Gastrocnemius medialis (tissue), 4 donors: ENCODE measurements around the gene RAB43. TPM values are rescaled to one million over a fixed set of nuclear protein-coding genes. Genes with fewer than 3 reads are reported as not detected.

ENCODE experiments used
- ATAC-seq, 2 donors: fragments of 150-250 bp; one replicate each; pipeline ENCODE4 v1.9.1; 2016
- DNase-seq, 2 donors: peaks; one replicate each; pipeline ENCODE4 v3.0.0-alpha.2; 2019
- H3K27ac ChIP-seq, 4 donors: fragments of 200-600 bp; sonication (generic); 1 replicate in 1 of 4; 2 replicates in 3 of 4; pipeline ENCODE4 v1.5.1; 2016 to 2018; ENCODE audit warnings: mild to moderate bottlenecking in 2 of 4, moderate library complexity in 1 of 4
- H3K27me3 ChIP-seq, 3 donors: fragments of 200-600 bp; sonication (generic) in 2 of 3; 1 replicate in 1 of 3; 2 replicates in 2 of 3; pipeline versions ENCODE4 v1.5.1 to v1.6.0; 2016 to 2019; ENCODE audit warnings: mild to moderate bottlenecking in 1 of 3, moderate library complexity in 1 of 3
- H3K36me3 ChIP-seq, 2 donors: fragments of 200-600 bp; sonication (generic) in 1 of 2; one replicate each; pipeline ENCODE4 v1.5.1; 2017 to 2018
- H3K4me1 ChIP-seq, 2 donors: fragments of 200-600 bp; sonication (generic) in 1 of 2; one replicate each; pipeline ENCODE4 v1.5.1; 2016 to 2017; ENCODE audit warnings: mild to moderate bottlenecking in 2 of 2
- H3K4me3 ChIP-seq, 4 donors: fragments of 200-600 bp; sonication (generic) in 3 of 4; 1 replicate in 1 of 4; 2 replicates in 3 of 4; pipeline ENCODE4 v1.5.1; 2016 to 2019; ENCODE audit warnings: mild to moderate bottlenecking in 2 of 4
- H3K9me3 ChIP-seq, 3 donors: fragments of 200-600 bp; sonication (generic) in 2 of 3; 1 replicate in 1 of 3; 2 replicates in 2 of 3; pipeline ENCODE4 v1.5.1; 2016 to 2019
- POLR2A ChIP-seq, 2 donors: fragments of 450-650 bp; IDR thresholded peaks; one replicate each; pipeline ENCODE4 v1.6.1; 2017; ENCODE audit warnings: antibody characterized with exemption in 2 of 2, mild to moderate bottlenecking in 2 of 2, moderate library complexity in 2 of 2
- in situ Hi-C, 4 donors: fragments of 200-750 bp; cut with MboI; loops; one replicate each; pipeline versions ENCODE4 v1.15.0 to v1.8.0; 2017; ENCODE audit warnings: low sequenced_read_pairs in 4 of 4
- intact Hi-C: fragments of 100-400 bp; cut with DNase I; formaldehyde crosslinking; loops from one replicate; pipeline ENCODE4 v1.15.1; 2023; ENCODE audit warnings: low total_unique reads
- total RNA-seq, 4 donors: library from RNA; depleted of rRNA; stranded (reverse); fragments of >200 nt; gene quantifications; one replicate each; pipeline versions ENCODE4 v1.1.0 to v1.2.3, GENCODE V29; 2016
- TF ChIP-seq, protein P1 (sequence below), 5 experiments: fragments of 450-650 bp in 3 of 5; fragments of 200-600 bp in 2 of 5; sonication (generic) in 2 of 5; IDR thresholded peaks in 4 of 5; conservative IDR thresholded peaks in 1 of 5; 1 replicate in 4 of 5; 2 replicates in 1 of 5; pipeline ENCODE4 v1.5.1; 2016 to 2019; ENCODE audit warnings: antibody characterized with exemption in 5 of 5, mild to moderate bottlenecking in 3 of 5, moderate library complexity in 3 of 5

RAB43 gene
- total RNA-seq, 4 donors from 2014 or later: 1.1 to 3.9 (median 2.5) TPM

DNA sequence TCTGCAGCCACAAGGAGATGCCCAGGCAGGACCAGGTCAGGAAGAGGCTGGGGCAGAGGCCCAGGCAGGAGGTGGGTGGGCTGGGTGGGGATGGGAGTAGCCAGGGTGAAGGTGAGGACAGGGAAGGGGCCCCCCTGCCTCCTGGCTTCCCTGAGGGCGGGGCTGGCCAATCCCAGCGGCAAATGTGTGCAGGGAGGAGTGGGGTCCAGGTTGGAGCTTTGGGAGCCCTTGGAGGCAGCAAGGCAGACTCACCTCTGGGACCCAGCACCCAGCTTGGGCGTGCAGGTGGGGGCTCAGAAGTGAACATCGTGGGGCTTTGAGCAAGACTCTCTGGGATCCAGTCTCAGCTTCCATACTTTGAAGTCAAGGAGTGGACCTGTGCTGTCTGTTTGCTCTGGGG lies 35.8 kb downstream of the RAB43 start:
- ATAC-seq (no peak), DNase-seq (no peak)
- in situ Hi-C loops: loop anchor here in 1 of 4 donors (25.0 kb wide), 1 partner anchor 124 kb away; no protein-coding TSS in a partner anchor
- H3K27ac ChIP-seq: no peak overlapping the region
- no peaks in the 10 kb centered on the region for H3K36me3 ChIP-seq
- H3K9me3 ChIP-seq: no peaks in the 10 kb centered on the region
- intact Hi-C loops: no loop called here
- H3K4me3 ChIP-seq: no peak overlapping the region
- H3K4me1 ChIP-seq: peaks cover 6 to 7% of the 10 kb centered on the region in 2 donors
- TF ChIP-seq POLR2A (IDR thresholded peaks at IDR 0.05): no peak
- TF ChIP-seq, protein P1, sequence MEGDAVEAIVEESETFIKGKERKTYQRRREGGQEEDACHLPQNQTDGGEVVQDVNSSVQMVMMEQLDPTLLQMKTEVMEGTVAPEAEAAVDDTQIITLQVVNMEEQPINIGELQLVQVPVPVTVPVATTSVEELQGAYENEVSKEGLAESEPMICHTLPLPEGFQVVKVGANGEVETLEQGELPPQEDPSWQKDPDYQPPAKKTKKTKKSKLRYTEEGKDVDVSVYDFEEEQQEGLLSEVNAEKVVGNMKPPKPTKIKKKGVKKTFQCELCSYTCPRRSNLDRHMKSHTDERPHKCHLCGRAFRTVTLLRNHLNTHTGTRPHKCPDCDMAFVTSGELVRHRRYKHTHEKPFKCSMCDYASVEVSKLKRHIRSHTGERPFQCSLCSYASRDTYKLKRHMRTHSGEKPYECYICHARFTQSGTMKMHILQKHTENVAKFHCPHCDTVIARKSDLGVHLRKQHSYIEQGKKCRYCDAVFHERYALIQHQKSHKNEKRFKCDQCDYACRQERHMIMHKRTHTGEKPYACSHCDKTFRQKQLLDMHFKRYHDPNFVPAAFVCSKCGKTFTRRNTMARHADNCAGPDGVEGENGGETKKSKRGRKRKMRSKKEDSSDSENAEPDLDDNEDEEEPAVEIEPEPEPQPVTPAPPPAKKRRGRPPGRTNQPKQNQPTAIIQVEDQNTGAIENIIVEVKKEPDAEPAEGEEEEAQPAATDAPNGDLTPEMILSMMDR (IDR thresholded peaks at IDR 0.05 in 4 of 5, conservative IDR thresholded peaks at IDR 0.05 in 1 of 5): no peak
- H3K27me3 ChIP-seq: no peaks in the 10 kb centered on the region

DNA sequence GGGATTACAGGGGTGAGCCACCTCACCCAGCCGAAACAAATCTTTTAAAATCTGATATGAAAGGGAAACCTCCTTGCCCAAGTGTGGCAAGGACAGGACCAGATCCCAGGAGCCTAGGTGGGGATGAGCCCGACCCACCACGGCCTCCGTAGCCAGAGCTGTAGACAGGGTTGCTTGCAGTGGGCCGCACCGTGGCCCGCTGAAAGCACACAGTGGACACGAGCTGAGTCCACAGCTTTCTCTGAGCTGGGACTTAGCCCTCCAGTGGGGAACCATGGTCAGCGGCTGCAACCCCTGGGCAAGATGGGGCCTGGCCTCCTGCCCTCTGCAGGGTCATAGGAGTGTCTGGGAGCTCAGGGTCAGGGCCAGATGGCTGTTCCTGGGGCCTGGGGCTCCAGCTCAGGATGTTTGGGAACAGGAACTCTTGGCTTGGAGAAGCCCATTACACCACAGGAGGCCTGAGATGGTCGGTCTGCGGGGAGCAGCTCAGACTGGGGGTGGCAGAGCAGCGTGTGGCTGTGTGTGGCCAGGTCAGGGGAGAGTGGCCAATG lies 36.4 kb downstream of the RAB43 start:
- Histone ChIP-seq H3K36me3 (no peaks in the 10 kb centered on the region), H3K4me1 (peaks cover 6 to 7% of the 10 kb centered on the region in 2 donors), H3K9me3 (no peaks in the 10 kb centered on the region), H3K27me3 (no peaks in the 10 kb centered on the region), H3K27ac (no peak overlapping the region), H3K4me3 (no peak overlapping the region)
- ATAC-seq: no peak
- no peak for DNase-seq
- intact Hi-C loops (no loop called here), in situ Hi-C loops (loop anchor here in 1 of 4 donors (25.0 kb wide), 1 partner anchor 123 kb away; no protein-coding TSS in a partner anchor)
- TF ChIP-seq, protein P1 (IDR thresholded peaks at IDR 0.05 in 4 of 5, conservative IDR thresholded peaks at IDR 0.05 in 1 of 5): no peak
- TF ChIP-seq POLR2A (IDR thresholded peaks at IDR 0.05): no peak

DNA sequence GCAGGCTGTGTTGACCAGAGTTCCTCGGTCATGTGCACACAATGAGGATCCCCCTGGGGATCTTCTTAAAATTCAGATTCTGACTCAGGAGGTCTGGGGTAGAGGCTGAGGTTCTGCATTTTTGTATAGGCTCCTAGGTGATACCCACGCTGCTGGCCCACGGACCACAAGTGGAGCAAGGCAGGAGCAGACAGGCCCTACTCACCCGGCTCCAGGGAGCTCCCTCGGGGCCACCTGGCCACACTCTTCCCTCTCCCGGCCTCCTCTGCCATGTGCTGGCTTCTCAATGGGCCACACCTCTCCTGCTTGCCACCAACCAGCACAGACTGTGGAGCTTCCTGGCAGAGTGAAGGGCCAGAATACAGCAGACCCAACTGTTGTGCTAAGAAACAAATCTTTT lies 37.1 kb downstream of the RAB43 start:
- Histone ChIP-seq H3K4me3 (no peak overlapping the region), H3K9me3 (no peaks in the 10 kb centered on the region), H3K27ac (no peak overlapping the region), H3K4me1 (peaks cover 6 to 7% of the 10 kb centered on the region in 2 donors), H3K27me3 (no peaks in the 10 kb centered on the region), H3K36me3 (no peaks in the 10 kb centered on the region)
- intact Hi-C loops: no loop called here
- in situ Hi-C loops: loop anchor here in 1 of 4 donors (25.0 kb wide), 1 partner anchor 122 kb away; no protein-coding TSS in a partner anchor
- no peak for DNase-seq
- TF ChIP-seq, protein P1 (IDR thresholded peaks at IDR 0.05 in 4 of 5, conservative IDR thresholded peaks at IDR 0.05 in 1 of 5): no peak
- TF ChIP-seq POLR2A (IDR thresholded peaks at IDR 0.05): no peak
- ATAC-seq: no peak

DNA sequence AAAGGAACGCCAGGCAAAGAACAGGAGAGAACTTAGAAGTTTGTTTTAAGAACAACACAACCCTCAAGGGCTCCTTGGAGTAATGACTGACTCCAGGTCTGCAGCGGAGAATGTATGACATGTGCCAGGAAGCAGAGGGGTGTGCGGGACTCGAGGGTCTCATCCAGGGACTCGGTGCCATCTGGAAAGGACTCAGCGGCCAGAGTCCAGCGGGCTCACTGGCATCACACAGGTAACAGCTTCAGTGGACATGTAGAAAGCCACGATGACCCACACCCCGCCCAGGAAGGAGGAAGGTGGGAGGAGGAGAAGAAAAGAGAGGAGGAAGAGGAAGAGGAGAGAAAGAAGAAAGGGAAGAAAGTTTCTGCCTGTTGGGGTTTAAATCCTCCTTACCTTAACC lies 39.6 kb downstream of the RAB43 start:
- ATAC-seq (no peak), DNase-seq (no peak)
- Histone ChIP-seq H3K27ac (no peak overlapping the region), H3K27me3 (no peaks in the 10 kb centered on the region), H3K36me3 (no peaks in the 10 kb centered on the region), H3K4me3 (no peak overlapping the region), H3K9me3 (no peaks in the 10 kb centered on the region), H3K4me1 (peaks cover 1 to 3% of the 10 kb centered on the region in 2 donors)
- in situ Hi-C loops (loop anchor here in 1 of 4 donors (25.0 kb wide), 1 partner anchor 120 kb away; no protein-coding TSS in a partner anchor), intact Hi-C loops (no loop called here)
- TF ChIP-seq, protein P1 (IDR thresholded peaks at IDR 0.05 in 4 of 5, conservative IDR thresholded peaks at IDR 0.05 in 1 of 5): no peak
- no peak for TF ChIP-seq POLR2A (IDR thresholded peaks at IDR 0.05)
